K562 (cell line): ENCODE results near the gene MRPL54.
"Not testable (repeated sequence)": the region's sequence is repeated elsewhere in the genome, so short reads cannot be mapped to it uniquely, and the experiment has no call there.

Source experiments
- EP300 ChIP-seq: IDR thresholded peaks from 2 replicates; pipeline ENCODE4 v1.6.1; 2012; ENCODE audit warnings: low read length, improper control_type of control experiment
- EZH2 ChIP-seq: IDR thresholded peaks from 2 replicates; pipeline ENCODE4 v1.6.1; 2012; ENCODE audit warnings: low read depth, mild to moderate bottlenecking, inconsistent platforms, low read length, borderline replicate concordance
- KLF16 ChIP-seq: IDR thresholded peaks from 2 replicates; pipeline ENCODE4 v1.6.1; 2016; ENCODE audit warnings: antibody characterized with exemption
- PTTG1 ChIP-seq: fragments of 450-650 bp; IDR thresholded peaks from 2 replicates; pipeline ENCODE4 v1.6.1; 2016; ENCODE audit warnings: low read depth, mild to moderate bottlenecking, missing genetic modification characterization, missing compliant biosample characterization
- RAD21 ChIP-seq, 2 experiments: fragments of 250-450 bp in 1 of 2; fragments of 450-650 bp in 1 of 2; sonication (Bioruptor Pico) in 1 of 2; formaldehyde crosslinking in 1 of 2; IDR thresholded peaks in 1 of 2; conservative IDR thresholded peaks in 1 of 2; 2 replicates each; pipeline versions ENCODE4 v1.4.0 to v1.8.0; 2020 to 2022; ENCODE audit warnings: mild to moderate bottlenecking in 2 of 2, moderate library complexity in 1 of 2
- TEAD1 ChIP-seq, 2 experiments: fragments of 450-650 bp in 1 of 2; sonication (generic) in 1 of 2; formaldehyde crosslinking; IDR thresholded peaks; 2 replicates each; pipeline versions ENCODE4 v1.4.0 to v1.8.0; 2020 to 2022; ENCODE audit warnings: mild to moderate bottlenecking in 2 of 2, missing genetic modification reagents in 1 of 2
- ZZZ3 ChIP-seq: fragments of 450-650 bp; IDR thresholded peaks from 2 replicates; pipeline ENCODE4 v1.6.1; 2016; ENCODE audit warnings: antibody characterized with exemption, mild to moderate bottlenecking, moderate library complexity
- TF ChIP-seq, protein P1 (sequence below): sonication (generic); formaldehyde crosslinking; IDR thresholded peaks from 2 replicates; pipeline ENCODE4 v1.8.0; 2022; ENCODE audit warnings: mild to moderate bottlenecking, missing genetic modification reagents
- TF ChIP-seq, protein P2 (sequence below), 2 experiments: fragments of 450-650 bp; formaldehyde crosslinking in 1 of 2; IDR thresholded peaks; 2 replicates each; pipeline versions ENCODE4 v1.4.0 to v1.6.1; 2014 to 2020; ENCODE audit warnings: mild to moderate bottlenecking in 2 of 2, borderline replicate concordance in 1 of 2, low read depth in 1 of 2
- TF ChIP-seq, protein P3 (sequence below), 3 experiments: IDR thresholded peaks in 2 of 3; conservative IDR thresholded peaks in 1 of 3; 2 replicates each; pipeline ENCODE4 v1.5.1; 2011 to 2012; ENCODE audit warnings: low read length in 3 of 3, mild to moderate bottlenecking in 3 of 3, control low read depth in 2 of 3, improper control_type of control experiment in 1 of 3, inconsistent platforms in 1 of 3, low read depth in 1 of 3, mixed read lengths in 1 of 3, moderate library complexity in 1 of 3; ENCODE audit not compliant: insufficient read depth in 2 of 3

DNA sequence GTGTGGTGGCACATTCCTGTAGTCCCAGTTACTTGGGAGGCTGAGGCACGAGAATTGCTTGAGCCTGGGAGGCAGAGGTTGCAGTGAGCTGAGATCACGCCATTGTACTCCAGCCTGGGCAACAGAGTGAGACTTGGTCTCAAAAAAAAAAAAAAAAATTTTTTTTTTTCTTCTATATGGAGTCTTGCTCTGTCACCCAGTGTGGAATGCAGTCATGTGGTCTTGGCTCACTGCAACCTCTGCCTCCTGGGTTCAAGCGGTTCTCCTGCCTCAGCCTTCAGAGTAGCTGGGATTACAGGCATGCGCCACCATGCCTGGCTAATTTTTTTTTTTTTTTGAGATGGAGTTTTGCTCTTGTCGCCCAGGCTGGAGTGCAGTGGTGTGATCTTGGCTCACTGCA, 3.3 kb downstream of the MRPL54 start:
- TF ChIP-seq, protein P1, sequence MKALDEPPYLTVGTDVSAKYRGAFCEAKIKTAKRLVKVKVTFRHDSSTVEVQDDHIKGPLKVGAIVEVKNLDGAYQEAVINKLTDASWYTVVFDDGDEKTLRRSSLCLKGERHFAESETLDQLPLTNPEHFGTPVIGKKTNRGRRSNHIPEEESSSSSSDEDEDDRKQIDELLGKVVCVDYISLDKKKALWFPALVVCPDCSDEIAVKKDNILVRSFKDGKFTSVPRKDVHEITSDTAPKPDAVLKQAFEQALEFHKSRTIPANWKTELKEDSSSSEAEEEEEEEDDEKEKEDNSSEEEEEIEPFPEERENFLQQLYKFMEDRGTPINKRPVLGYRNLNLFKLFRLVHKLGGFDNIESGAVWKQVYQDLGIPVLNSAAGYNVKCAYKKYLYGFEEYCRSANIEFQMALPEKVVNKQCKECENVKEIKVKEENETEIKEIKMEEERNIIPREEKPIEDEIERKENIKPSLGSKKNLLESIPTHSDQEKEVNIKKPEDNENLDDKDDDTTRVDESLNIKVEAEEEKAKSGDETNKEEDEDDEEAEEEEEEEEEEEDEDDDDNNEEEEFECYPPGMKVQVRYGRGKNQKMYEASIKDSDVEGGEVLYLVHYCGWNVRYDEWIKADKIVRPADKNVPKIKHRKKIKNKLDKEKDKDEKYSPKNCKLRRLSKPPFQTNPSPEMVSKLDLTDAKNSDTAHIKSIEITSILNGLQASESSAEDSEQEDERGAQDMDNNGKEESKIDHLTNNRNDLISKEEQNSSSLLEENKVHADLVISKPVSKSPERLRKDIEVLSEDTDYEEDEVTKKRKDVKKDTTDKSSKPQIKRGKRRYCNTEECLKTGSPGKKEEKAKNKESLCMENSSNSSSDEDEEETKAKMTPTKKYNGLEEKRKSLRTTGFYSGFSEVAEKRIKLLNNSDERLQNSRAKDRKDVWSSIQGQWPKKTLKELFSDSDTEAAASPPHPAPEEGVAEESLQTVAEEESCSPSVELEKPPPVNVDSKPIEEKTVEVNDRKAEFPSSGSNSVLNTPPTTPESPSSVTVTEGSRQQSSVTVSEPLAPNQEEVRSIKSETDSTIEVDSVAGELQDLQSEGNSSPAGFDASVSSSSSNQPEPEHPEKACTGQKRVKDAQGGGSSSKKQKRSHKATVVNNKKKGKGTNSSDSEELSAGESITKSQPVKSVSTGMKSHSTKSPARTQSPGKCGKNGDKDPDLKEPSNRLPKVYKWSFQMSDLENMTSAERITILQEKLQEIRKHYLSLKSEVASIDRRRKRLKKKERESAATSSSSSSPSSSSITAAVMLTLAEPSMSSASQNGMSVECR (CRISPR knock-in tag): not testable (repeated sequence)
- TF ChIP-seq TEAD1 (CRISPR knock-in tag; IDR thresholded peaks at IDR 0.05); EP300; PTTG1 (tag); ZZZ3; EZH2; RAD21 (CRISPR knock-in tag; conservative IDR thresholded peaks at IDR 0.05 in 1 of 2, IDR thresholded peaks at IDR 0.05 in 1 of 2); KLF16: not testable (repeated sequence)
- TF ChIP-seq, protein P2, sequence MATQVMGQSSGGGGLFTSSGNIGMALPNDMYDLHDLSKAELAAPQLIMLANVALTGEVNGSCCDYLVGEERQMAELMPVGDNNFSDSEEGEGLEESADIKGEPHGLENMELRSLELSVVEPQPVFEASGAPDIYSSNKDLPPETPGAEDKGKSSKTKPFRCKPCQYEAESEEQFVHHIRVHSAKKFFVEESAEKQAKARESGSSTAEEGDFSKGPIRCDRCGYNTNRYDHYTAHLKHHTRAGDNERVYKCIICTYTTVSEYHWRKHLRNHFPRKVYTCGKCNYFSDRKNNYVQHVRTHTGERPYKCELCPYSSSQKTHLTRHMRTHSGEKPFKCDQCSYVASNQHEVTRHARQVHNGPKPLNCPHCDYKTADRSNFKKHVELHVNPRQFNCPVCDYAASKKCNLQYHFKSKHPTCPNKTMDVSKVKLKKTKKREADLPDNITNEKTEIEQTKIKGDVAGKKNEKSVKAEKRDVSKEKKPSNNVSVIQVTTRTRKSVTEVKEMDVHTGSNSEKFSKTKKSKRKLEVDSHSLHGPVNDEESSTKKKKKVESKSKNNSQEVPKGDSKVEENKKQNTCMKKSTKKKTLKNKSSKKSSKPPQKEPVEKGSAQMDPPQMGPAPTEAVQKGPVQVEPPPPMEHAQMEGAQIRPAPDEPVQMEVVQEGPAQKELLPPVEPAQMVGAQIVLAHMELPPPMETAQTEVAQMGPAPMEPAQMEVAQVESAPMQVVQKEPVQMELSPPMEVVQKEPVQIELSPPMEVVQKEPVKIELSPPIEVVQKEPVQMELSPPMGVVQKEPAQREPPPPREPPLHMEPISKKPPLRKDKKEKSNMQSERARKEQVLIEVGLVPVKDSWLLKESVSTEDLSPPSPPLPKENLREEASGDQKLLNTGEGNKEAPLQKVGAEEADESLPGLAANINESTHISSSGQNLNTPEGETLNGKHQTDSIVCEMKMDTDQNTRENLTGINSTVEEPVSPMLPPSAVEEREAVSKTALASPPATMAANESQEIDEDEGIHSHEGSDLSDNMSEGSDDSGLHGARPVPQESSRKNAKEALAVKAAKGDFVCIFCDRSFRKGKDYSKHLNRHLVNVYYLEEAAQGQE (IDR thresholded peaks at IDR 0.05; ENCODE audit: borderline replicate concordance): not testable (repeated sequence)
- TF ChIP-seq, protein P2 (CRISPR knock-in tag; IDR thresholded peaks at IDR 0.05; ENCODE audit: low read depth): not testable (repeated sequence)
- TF ChIP-seq, protein P3, sequence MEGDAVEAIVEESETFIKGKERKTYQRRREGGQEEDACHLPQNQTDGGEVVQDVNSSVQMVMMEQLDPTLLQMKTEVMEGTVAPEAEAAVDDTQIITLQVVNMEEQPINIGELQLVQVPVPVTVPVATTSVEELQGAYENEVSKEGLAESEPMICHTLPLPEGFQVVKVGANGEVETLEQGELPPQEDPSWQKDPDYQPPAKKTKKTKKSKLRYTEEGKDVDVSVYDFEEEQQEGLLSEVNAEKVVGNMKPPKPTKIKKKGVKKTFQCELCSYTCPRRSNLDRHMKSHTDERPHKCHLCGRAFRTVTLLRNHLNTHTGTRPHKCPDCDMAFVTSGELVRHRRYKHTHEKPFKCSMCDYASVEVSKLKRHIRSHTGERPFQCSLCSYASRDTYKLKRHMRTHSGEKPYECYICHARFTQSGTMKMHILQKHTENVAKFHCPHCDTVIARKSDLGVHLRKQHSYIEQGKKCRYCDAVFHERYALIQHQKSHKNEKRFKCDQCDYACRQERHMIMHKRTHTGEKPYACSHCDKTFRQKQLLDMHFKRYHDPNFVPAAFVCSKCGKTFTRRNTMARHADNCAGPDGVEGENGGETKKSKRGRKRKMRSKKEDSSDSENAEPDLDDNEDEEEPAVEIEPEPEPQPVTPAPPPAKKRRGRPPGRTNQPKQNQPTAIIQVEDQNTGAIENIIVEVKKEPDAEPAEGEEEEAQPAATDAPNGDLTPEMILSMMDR (IDR thresholded peaks at IDR 0.05 in 2 of 3, conservative IDR thresholded peaks at IDR 0.05 in 1 of 3; ENCODE audit: insufficient read depth in 2 of 3, low read depth in 1 of 3, low read length in 3 of 3): not testable (repeated sequence)
